DMS114 treated with DMSO at 0.1 percent for 48 hours (cell line): ENCODE results near the gene BICDL2.
"Not testable (repeated sequence)": the region's sequence is repeated elsewhere in the genome, so short reads cannot be mapped to it uniquely, and the experiment has no call there.

Experiments used
- DNase-seq: peaks from one replicate; lab custom pipeline; 2025; ENCODE audit not compliant: unreplicated experiment; lab: John Stamatoyannopoulos, UW

Gene BICDL2

GRCh38 chr16:3036726-3037315 is at the start of gene BICDL2:
Gene BICDL2 (minus strand): TSS chr16:3036944. CDS start chr16:3035496, 1,448 bp downstream.
- DNase-seq, result no peak

GRCh38 chr16:3085868-3086595 is 49.3 kb upstream of the BICDL2 start:
- no peak for DNase-seq

GRCh38 chr16:3084969-3085670 is 48.4 kb upstream of the BICDL2 start:
- DNase-seq, result no peak

- no peak for DNase-seq
Observed at GRCh38 chr16:3084491-3084890, 47.7 kb upstream of the BICDL2 start.

- not testable (repeated sequence) for DNase-seq
Observed at GRCh38 chr16:3083408-3083807, 46.7 kb upstream of the BICDL2 start.

GRCh38 chr16:3081957-3082356 is 45.2 kb upstream of the BICDL2 start:
- DNase-seq, result not testable (repeated sequence)

GRCh38 chr16:3080024-3080423 is 43.3 kb upstream of the BICDL2 start:
- no peak for DNase-seq

- no peak for DNase-seq
Observed at GRCh38 chr16:3076577-3076976, 39.8 kb upstream of the BICDL2 start.

- not testable (repeated sequence) for DNase-seq
Observed at GRCh38 chr16:3075946-3076345, 39.2 kb upstream of the BICDL2 start.

GRCh38 chr16:3075523-3075915 is 38.8 kb upstream of the BICDL2 start:
- DNase-seq, result no peak

- DNase-seq, result no peak
Observed at GRCh38 chr16:3074860-3075522, 38.2 kb upstream of the BICDL2 start.

- no peak for DNase-seq
Observed at GRCh38 chr16:3073448-3073847, 36.7 kb upstream of the BICDL2 start.

GRCh38 chr16:3072576-3073263 is 36.0 kb upstream of the BICDL2 start:
- DNase-seq, result not testable (repeated sequence)

- DNase-seq, result not testable (repeated sequence)
Observed at GRCh38 chr16:3072148-3072547, 35.4 kb upstream of the BICDL2 start.

- no peak for DNase-seq
Observed at GRCh38 chr16:3071655-3072054, 34.9 kb upstream of the BICDL2 start.

- DNase-seq, result no peak
Observed at GRCh38 chr16:3070608-3071111, 33.9 kb upstream of the BICDL2 start.

GRCh38 chr16:3069146-3069545 is 32.4 kb upstream of the BICDL2 start:
- not testable (repeated sequence) for DNase-seq

GRCh38 chr16:3068487-3068886 is 31.7 kb upstream of the BICDL2 start:
- DNase-seq, result no peak

- no peak for DNase-seq
Observed at GRCh38 chr16:3066440-3066748, 29.6 kb upstream of the BICDL2 start.

GRCh38 chr16:3065742-3066439 is 29.1 kb upstream of the BICDL2 start:
- no peak for DNase-seq
